Measurements from ENCODE around the gene CA11.
A peak's percentile ranks its signal among the peaks of the same experiment; 100 is the strongest.
"Not testable (repeated sequence)": the region's sequence is repeated elsewhere in the genome, so short reads cannot be mapped to it uniquely, and the experiment has no call there.

CA11 gene

GRCh38 chr19:48641850-48642249 lies 4.1 kb downstream of the CA11 start:
- no peak for DNase-seq

DNA sequence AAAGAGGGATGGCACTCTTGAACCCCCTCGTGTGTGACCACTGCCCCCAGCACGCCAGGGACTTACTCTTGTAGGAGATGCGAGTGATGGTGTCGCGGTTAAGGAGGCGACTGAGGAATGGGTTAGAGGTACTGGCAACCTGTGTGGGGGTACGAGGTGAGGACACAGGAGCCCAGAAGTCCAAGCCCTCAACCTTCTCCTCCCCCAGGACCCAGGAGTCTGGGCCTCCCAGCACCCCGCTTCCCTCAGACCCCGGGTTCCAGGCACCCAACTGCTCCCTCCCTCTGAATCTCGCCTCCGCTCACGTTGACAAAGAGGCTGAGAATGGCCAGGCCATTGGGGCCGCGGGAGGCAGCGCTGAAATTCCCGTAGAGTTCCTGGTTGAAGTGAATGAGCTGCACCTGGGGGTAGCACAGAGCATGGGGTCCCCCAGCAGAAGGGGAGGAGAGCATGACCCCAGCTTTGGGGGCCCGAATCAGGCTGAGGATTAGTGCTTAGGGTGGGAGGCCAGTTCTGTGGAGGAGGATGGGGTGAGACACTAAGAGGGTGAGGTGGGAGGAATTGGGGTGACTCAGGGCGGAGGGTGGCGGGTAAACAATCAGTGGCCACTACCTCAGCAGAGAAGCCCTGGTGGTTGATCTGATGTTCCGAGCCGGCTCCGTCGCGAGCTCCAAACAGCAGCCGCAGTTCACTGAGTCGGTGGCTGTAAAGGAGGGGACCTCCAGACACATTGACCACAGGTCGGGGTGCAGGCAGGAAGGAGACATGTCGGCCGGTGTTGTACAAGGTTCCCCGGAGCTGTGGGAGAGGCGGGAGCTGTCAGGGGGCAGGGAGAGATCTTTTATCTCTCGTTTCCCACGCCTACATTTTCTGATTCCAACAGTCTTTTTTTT lies 6.3 kb downstream of the CA11 start:
- no peak for DNase-seq

DNA sequence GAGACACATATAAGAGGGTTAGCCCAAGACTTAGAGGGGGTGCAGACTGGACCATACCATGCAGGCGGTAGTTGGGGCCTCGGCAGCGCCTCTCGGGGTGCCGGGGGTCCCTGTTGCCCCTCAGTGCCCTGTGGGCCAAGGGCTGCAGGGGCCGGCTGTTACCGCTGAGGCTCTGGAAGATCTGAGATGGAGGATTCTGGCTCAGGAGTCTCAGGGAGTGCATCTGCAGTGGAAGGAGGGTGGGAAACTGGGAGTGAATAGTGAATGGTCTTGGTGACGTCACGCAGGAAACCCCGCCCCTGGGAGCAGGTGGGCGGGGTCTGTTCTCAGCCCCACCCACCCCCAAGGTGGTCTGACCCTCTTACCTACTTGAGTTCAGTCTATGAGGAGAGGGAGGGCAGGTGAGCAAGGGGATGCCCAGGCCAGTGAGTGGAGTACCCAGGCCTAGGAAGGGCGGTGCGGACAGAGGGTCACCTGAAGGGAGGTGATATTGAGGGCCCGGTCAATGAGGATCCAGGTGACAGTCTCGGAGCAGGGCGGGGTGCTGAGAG lies 7.1 kb downstream of the CA11 start:
- DNase-seq: no peak

GRCh38 chr19:48637948-48638830 lies 7.8 kb downstream of the CA11 start:
- peak in 1 of 2 experiments; percentile 56 for DNase-seq

- DNase-seq: peak; percentile 97 to 99
These were observed 8.5 kb downstream of the CA11 start for GRCh38 chr19:48637449-48637947.

DNA sequence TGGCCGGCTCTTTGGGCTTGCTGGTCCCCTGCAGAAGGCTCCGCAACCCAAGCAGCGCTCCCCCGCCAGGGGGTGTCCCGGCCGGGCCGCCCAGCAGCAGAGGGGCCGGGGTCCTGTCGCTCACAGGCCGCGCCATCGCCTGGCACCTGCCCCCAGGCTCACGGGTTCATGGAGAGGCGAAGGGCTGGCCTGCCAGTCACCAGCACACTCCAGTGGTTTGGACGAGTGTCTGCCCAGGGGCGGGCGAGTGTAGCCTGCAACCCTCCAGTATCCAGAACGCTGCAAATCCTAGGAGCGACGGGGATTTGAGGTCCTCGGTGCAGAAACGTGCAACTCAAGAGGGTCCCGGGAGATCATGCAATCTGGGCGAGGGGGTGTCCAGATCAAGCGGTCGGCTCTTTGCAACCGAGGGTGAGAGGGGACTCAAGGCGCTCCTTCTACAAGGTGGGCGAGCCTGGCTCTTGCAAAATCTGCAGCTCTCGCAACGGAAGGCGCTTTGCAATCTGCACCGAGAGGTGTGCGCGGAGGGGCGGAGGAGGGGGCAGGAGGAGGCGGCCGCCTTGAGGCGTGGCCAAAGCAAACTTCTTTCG lies 9.0 kb downstream of the CA11 start, which contains the start of gene DBP:
Gene DBP (minus strand): TSS at position 521 of the 590 bp plus-strand sequence. CDS start 385 bp downstream, at position 136.
- no peak for DNase-seq

- no peak for DNase-seq
These were observed 9.8 kb downstream of the CA11 start for GRCh38 chr19:48635966-48636858.

DNA sequence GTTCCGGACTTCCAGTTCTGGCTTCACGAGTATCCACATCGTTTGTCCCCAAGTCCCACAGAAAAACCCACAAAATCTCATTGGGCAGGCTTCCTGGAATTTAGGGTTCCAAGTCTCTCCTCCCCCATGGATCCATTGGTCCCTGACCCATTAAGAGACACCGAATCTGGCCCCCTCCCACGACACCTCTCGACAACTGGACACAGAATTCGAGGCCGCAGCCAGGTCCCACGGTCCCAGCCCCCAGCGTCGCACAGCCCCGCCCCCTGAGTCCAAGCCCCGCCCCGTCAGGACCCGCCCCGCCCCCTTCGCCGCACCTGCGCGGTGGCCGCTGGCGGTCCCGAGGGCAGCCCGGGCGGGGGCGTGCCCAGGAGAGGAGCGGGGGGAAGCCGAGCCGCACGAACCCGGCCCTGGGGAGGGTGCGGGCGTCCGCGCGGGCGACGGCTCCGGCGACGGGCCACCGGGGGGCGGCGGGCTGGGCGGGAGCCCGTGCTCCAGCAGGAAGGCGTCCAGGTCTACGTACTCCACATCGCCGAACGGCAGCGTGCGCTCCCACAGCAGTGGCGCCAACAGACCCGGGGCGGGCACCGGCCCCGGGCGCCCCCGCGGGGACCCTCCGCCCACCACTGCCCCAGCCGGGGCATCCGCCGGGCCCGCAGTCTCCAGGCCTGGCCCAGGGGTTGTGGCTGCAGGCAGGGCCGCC lies 10.6 kb downstream of the CA11 start:
- no peak for DNase-seq

DNA sequence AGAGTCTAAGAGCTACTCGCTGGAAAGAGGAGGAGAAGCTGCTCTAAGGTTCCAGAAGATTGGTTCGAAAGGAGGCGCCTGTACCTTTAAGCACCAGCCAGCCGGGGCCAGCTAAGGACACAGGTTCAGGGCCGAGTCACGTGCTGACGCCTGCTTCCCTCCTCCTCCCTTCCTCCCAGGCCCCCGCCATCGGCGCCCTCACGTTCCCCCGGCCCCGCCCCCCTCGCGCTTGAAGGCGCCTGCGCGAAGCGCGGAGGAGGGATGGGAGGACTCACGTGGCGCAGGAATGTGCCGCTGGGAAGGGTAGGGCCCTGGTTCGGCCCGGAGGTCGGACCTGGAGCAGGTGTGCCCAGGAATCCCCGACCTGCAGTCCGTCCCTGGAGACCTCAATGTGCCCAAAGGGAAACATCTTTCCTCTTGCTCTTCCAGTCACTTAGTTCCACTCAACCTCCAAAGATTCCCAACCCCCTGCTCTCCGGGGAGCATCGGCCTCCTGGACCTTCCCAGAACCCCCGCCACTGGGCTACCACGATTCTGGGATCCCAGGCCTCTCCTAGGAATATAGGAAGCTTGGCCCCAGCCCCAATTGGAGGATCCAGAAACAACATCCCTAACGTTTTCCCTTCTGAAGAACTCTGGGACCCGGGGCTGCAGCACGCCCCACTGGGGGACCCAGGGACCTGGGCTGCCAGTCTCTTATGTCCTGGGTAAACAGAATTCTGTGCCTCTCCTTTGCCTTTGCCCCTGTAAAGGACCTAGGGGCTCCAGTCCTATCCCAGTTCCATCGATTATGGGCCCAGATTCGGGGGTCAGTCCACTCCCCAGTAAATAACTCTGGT lies 11.3 kb downstream of the CA11 start:
- DNase-seq: peak; percentile 84 to 86

DNA sequence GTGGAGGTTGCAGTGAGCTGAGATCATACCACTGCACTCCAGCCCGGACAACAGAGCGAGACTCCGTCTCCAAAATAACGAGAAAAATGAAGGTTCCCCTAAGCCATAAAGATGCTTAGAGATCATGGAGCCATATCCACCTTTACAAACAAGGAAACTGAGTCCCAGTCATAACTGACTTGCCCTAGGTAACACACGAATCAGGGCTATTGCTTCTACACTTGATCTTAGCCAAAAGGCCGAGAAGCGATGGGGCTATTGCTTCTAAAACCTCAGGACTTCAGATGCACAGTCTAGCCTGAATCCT lies 12.0 kb downstream of the CA11 start:
- no peak for DNase-seq

- no peak for DNase-seq
These were observed 12.6 kb downstream of the CA11 start for GRCh38 chr19:48633148-48634035.

DNA sequence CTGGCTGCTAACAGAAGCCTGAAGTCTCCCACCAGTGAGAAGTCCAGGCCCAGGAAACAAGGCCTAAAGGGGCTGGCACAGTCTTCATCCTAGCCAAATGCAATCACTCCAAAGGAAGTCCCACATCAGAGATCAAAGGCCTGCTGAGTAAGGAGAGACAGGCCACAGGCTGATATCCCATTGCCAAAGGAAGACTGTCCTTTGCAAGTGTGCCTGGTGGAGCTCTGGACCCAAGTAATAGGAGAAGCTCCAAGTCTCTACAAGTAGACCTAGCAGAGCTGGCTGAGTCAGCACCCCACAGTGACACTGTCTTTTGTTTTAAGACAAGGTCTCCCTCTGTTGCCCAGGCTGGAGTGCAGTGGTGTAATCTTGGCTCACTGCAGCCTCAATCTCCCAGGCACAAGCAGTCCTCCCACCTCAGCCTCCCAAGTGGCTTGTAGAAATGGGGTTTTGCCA lies 13.3 kb downstream of the CA11 start:
- no peak for DNase-seq

DNA sequence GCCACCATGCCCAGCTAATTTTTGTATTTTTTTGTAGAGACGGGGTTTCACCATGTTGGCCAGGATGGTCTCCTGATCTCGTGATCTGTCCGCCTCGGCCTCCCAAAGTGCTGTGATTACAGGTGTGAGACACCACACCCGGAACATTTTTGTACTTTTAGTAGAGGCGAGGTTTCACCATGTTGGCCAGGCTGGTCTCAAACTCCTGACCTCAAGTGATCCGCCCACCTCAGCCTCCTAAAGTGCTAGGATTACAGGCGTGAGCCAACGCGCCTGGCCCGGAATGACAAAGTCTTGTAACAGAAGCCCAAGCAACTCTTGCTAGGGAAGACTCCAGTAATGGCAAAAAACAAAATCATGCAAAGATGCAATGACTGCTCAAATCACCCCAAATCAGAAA lies 13.7 kb downstream of the CA11 start:
- DNase-seq: not testable (repeated sequence)

DNA sequence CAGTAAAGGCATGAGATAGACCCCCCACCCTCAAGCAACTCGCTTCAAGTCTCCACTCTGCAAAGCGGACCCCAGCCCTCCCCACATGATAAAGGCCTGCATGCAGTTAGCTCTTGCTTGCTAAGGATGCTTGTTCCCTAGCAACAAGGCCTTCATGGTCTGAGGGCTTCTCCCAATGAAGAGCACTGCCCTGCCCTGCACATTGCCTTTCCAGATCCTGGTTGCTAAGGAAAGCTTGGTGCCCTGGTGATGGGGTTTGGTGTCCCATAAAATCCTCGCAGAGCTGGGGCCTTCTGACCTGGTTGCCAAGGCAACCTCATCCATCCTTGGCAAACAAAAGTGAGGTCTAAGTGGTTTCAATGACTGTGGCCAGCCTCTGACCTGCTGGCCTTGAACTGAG lies 14.8 kb downstream of the CA11 start:
- DNase-seq: no peak

- DNase-seq: no peak
These were observed 15.5 kb downstream of the CA11 start for GRCh38 chr19:48630296-48631063.

- peak in 1 of 2 experiments; percentile 15 for DNase-seq
These were observed 16.2 kb downstream of the CA11 start for GRCh38 chr19:48629599-48630295.

- DNase-seq: no peak
These were observed 16.7 kb downstream of the CA11 start for GRCh38 chr19:48629297-48629598.
